PFSK-1 (cell line): ENCODE results near the gene ADAMTS2.

Experiments
- FOXP2 ChIP-seq: optimal IDR thresholded peaks from 2 replicates; pipeline ENCODE3; 2011; ENCODE audit warnings: borderline replicate concordance, control low read depth, inconsistent platforms; ENCODE audit not compliant: insufficient read depth; ENCODE audit errors: extremely low read length, extremely low read depth
- POLR2AphosphoS5 ChIP-seq: IDR thresholded peaks from 2 replicates; pipeline ENCODE4 v1.6.1; 2012; ENCODE audit warnings: low read depth, mild to moderate bottlenecking, control low read depth, low read length, moderate library complexity
- REST ChIP-seq, 2 experiments: IDR thresholded peaks; 2 replicates each; pipeline versions ENCODE4 v1.6.1 to v1.8.0; 2011 to 2012; ENCODE audit warnings: low read depth in 2 of 2, low read length in 2 of 2, control low read depth in 1 of 2, inconsistent platforms in 1 of 2, mild to moderate bottlenecking in 1 of 2, moderate library complexity in 1 of 2; ENCODE audit not compliant: insufficient read depth in 1 of 2
- SIN3A ChIP-seq: IDR thresholded peaks from 2 replicates; pipeline ENCODE4 v1.6.1; 2012; ENCODE audit warnings: mild to moderate bottlenecking, low read length, moderate library complexity, borderline replicate concordance; ENCODE audit not compliant: insufficient read depth
- TAF1 ChIP-seq: IDR thresholded peaks from 2 replicates; pipeline ENCODE4 v1.6.1; 2012; ENCODE audit warnings: low read length, control low read depth, borderline replicate concordance; ENCODE audit not compliant: insufficient read depth

ADAMTS2 gene

DNA sequence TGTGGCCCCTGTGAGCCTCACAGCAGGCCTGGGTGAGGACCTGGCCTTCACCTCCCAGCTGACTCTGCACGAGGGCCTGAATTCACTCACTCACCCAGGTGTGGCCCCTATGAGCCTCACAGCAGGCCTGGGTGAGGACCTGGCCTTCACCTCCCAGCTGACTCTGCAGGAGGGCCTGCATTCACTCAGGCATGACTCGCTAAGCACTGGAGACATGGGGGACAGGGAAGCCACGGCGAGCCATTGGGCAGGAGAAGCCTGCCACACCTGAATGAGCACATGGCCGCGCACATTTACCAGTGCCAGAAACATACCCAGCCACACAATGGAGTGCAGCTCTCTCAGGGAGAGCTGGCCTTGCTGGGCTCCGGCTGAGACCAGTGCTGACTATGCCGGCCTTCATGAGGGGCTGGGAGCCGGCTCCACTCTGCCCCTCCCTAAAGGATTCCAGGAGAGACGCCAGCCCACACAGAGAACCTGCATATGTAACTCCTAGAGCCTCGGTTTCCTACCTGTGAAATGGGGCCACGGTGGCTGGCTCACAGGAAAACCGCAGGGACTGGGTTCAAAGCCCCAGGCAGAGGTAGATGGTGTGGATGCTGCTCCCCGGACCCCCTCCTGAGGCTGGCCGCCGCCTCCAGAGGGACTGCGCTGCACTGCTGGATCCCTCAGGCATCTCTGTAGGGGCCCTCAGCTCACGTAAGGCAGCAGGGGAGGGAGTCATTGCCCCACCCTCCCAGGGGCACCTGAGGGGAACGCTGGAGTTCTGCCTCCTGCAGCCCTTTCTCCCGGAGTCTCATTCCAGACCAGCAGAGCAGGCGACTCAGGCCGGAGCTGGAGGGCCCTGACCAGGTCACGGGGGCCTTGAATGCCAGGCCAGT, 7.2 kb downstream of the ADAMTS2 start:
- TF ChIP-seq FOXP2 (no peak), POLR2AphosphoS5 (no peak), REST (IDR thresholded peaks at IDR 0.05; ENCODE audit: insufficient read depth in 1 of 2, low read depth in 2 of 2, low read length in 2 of 2) (no peak), TAF1 (no peak), SIN3A (no peak)

GRCh38 chr5:179336871-179337795, 8.1 kb downstream of the ADAMTS2 start:
- TF ChIP-seq SIN3A (no peak), TAF1 (no peak), POLR2AphosphoS5 (no peak), FOXP2 (no peak)

GRCh38 chr5:179336126-179336870, 9.0 kb downstream of the ADAMTS2 start:
- no peak for TF ChIP-seq TAF1
- TF ChIP-seq SIN3A, result no peak
- TF ChIP-seq FOXP2, result no peak
- no peak for TF ChIP-seq POLR2AphosphoS5
- no peak for TF ChIP-seq REST (IDR thresholded peaks at IDR 0.05; ENCODE audit: insufficient read depth in 1 of 2, low read depth in 2 of 2, low read length in 2 of 2)

- no peak for TF ChIP-seq SIN3A
- no peak for TF ChIP-seq TAF1
- no peak for TF ChIP-seq FOXP2
- TF ChIP-seq POLR2AphosphoS5, result no peak
- TF ChIP-seq REST (IDR thresholded peaks at IDR 0.05; ENCODE audit: insufficient read depth in 1 of 2, low read depth in 2 of 2, low read length in 2 of 2), result no peak
These were observed 11.2 kb downstream of the ADAMTS2 start for GRCh38 chr5:179333796-179334761.
